ENCODE measurements around the gene GLRA3. TPM values are rescaled to one million over a fixed set of nuclear protein-coding genes. Genes with fewer than 3 reads are reported as not detected.

The GLRA3 gene
- total and polyA plus RNA-seq, 10 of the 15 experiments (the other 5 are each of a cell fraction or from before 2014, with no cell fraction given) = not detected

- ChIA-PET POLR2A (no interaction called here), SMC1A (ENCODE audit: uncharacterized antibody, unreplicated experiment) (interaction anchor here (0.7 to 1.2 kb wide), 2 partner anchors 20 to 22 kb away, joined by 3 read pairs; no protein-coding TSS in a partner anchor), CTCF (interaction anchor here (0.6 kb wide), 1 partner anchor 1711 kb away, joined by 3 read pairs; no protein-coding TSS in a partner anchor), RAD21 (ENCODE audit: unreplicated experiment) (no interaction called here)
- DNase-seq (ENCODE audit: low read depth, low spot score) (no peak), ATAC-seq (peak; percentile 72), FAIRE-seq (no peak)
- intact Hi-C loops (cut with micrococcal nuclease; ENCODE audit: unreplicated experiment) (no loop called here), in situ Hi-C loops (cut with MboI) (loop anchor here (25.0 kb wide), 1 partner anchor 677 kb away; no protein-coding TSS in a partner anchor)
- Histone ChIP-seq H3K4me1 (ENCODE audit: control insufficient read depth, insufficient read depth, low read length) (no peaks in the 10 kb centered on the region), H3K9me3 (replicated peaks; ENCODE audit: control insufficient read depth, insufficient read depth, low read length) (no peaks in the 10 kb centered on the region), H3K27me3 (replicated peaks in 1 of 2; ENCODE audit: control insufficient read depth in 2 of 2, insufficient read depth in 2 of 2, low read length in 1 of 2) (no peaks in the 10 kb centered on the region), H2AFZ (ENCODE audit: control insufficient read depth, low read depth, low read length) (no peak overlapping the region), H3K27ac (ENCODE audit: control insufficient read depth, insufficient read depth) (no peak overlapping the region), H4K20me1 (ENCODE audit: control insufficient read depth, insufficient read depth) (no peaks in the 10 kb centered on the region), H3K4me2 (ENCODE audit: control insufficient read depth, insufficient read depth) (no peak overlapping the region), H3K79me2 (ENCODE audit: control insufficient read depth, insufficient read depth, low read length) (no peaks in the 10 kb centered on the region), H3K4me3 (no peak overlapping the region), H3K9ac (ENCODE audit: control insufficient read depth, insufficient read depth, low read length) (no peak overlapping the region), H3K36me3 (ENCODE audit: control insufficient read depth in 2 of 2, insufficient read depth in 2 of 2, low read length in 1 of 2) (no peaks in the 10 kb centered on the region)
- TF ChIP-seq SMARCA5 (IDR thresholded peaks at IDR 0.05) (no peak), SPI1 (IDR thresholded peaks at IDR 0.05; ENCODE audit: borderline replicate concordance, insufficient read depth, low read depth, low read length) (peak; percentile 69; the same call in 1 of the 2 replicates), PAX8 (IDR thresholded peaks at IDR 0.05) (no peak), ZNF217 (IDR thresholded peaks at IDR 0.05) (peak; percentile 51; the same call in 1 of the 2 replicates), CUX1 (IDR thresholded peaks at IDR 0.05; ENCODE audit: insufficient replicate concordance, low read depth, low read length) (no peak), ATF7 (IDR thresholded peaks at IDR 0.05; ENCODE audit: low read depth) (no peak)
- no TSS peak for BruUV-seq (replicated peaks)
- WGBS (ENCODE audit: insufficient coverage, insufficient replicate concordance, low lambda C conversion rate, missing lambda C conversion rate) = 0% methylated on average over 2 of the region's 2 CpGs
These were observed 30.9 kb upstream of the GLRA3 start for GRCh38 chr4:174859904-174860303.
